ENCODE data around the gene PAX7. TPM values are rescaled to one million over a fixed set of nuclear protein-coding genes. Genes with fewer than 3 reads are reported as not detected.

Gene PAX7
- total RNA-seq, 1 donor from 2014 or later: not detected

DNA sequence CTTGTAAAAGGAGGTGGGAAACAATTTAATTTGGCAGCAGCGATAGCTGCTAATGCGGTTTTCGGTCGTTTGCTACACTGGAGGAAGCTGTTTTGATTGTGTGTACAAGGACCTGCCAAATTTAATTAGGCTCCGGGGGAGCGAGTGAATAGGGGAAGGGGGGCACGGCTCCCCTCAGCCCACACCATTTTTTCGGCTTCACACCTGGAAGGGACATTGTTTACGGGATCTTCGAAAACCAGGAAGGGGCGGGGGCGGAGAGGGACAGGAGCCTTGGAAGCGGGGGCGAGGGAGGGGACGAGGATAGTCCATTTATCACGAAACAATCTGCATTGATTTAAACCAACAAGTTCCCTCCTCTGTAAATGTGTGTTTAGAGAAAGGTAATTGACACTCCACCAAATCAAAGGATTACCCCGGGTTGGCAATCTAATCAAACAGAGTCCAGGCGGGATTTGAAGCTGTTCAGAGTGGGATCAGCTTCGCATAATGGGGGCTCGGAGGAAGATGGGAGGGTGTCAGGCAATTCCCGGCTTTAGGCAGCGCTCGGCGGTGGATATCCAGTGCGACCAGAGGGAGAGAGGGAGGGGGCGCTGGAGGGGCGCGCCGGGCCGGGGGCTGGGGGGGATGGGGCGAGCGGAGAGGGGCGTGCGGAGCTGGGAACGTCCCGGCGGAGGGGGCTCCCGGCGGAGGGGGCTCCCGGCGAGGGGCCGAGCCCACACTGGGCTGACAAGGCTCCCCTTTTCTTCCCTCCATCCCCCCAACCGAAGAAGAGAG is 9.8 kb downstream of the PAX7 start:
- ATAC-seq (no peak), DNase-seq (ENCODE audit: low spot score) (no peak)

DNA sequence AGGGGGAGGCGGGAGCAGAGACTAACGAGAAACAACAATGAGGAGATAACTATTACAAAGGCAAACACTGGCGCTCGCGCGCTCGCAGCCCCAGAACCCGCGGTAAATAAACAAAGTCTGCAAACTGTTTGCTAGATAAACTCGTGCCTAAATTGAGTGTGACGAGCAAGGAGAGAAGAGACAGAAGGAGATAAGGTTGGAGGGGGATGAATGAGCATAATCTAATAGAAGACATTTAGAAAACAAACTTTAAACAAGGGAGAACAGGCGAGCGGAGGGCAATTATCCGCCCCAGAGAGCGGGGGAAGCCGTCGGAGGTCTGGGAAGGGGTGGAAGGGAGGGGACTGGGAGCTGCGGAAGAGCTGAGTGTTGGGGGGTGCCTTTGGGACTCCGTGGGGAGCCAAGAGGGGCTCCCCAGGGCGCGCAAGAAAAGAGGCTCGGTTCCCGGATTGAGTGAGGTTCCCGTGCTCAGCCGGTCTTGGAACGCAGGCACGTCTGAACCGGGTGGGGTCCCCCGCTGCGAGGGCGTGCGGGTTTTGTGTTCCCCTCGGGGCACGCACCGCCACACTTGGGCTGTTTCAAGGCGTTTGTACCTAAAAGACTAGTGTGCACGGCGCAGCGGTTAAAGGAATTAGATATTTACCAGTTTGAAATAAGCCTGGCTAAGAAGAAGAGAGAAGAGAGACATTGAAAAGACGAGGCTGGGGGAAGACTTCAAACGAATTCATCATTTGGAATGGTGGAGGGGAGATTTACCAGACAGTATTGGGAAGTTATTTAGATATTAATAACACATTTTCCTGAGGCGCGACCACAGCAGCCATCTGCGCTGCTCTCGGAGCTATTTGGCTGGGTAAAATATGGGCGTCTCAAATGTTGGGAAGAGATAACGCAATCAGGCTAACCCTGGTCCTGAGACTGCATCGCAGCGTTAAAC is 10.6 kb downstream of the PAX7 start:
- ATAC-seq (no peak), DNase-seq (ENCODE audit: low spot score) (no peak)

DNA sequence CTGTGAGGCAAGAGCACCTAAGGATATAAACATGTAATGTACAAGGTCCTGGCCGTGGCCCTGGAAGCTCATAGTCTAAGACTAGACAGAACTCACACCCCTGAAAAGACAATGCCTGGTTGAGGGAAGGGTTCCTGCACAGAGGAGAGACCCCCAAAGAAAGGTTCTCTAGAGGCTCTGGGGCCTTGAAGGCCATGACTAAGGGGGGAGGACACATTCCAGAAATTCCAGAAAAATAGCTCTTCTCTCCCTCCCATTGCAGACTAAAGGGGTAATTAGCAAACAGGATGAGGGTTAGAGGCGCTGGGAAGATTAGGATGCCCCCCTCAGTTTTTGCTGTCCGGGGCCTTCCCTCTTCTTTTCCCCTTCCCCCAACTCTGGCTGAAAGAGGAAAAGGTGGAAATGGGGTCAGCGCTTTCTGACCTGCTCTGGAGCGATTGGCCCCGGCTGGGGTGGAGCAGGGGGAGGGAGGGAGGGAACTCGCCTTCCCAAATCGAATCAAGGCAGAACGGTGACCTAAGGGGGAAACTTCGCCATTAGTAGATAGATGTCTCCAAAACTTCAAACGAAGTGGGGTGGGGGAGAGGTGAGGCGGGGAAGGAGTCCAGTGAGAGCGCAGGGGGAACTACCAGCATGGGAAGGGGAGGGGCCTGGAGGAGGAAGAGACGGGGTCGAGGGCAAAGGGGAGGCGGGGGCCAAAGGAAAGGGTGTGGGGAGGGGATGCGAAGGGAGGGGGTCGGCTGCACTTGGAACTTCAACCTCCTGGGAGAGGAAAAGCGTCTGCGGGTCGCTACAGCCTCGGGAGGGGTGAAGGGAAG is 11.8 kb downstream of the PAX7 start:
- DNase-seq (ENCODE audit: low spot score) (no peak), ATAC-seq (no peak)

DNA sequence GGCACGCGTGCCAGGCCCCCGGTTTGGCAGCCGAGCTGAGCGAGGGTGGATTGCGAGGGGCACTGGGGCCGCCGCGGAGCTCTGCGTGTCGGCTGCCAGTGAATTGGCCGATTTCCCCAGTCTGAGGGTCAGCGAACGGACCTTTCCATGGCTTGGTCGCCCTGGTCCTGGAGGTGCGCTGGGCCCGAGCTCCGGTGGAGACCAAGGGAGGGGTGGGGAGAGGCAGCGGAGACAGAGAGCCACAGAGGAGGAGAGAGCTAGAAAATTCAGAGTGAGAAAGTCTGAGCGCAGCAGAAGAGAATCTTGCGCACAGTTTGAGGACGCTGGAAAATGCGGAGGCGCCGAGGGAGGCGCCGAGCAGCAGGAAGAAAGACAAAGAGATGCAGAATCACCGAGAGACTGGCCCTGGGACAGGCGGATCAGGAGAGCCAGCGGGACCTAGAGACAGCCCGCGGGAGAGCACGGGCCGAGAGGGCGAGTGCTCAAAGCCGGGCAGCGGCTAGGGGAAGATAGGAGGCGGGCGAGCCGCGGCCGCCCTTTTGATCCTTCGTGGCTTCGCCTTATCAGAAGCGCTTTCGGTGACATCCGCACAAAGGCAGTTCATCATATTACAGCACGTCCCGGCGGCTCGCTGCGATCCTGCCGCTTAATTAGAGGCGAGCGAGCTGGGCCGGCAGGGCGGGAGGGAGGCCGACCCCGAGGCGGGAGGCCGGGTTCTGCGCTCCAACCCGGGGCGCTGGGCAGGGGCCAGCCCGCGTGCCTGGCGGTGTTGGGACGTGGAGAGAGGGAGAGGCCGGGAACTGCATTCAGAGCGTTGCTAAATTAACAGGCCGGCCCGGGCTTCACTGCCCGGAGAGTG is 12.7 kb downstream of the PAX7 start:
- DNase-seq (ENCODE audit: low spot score) (no peak), ATAC-seq (peak; percentile 40)

DNA sequence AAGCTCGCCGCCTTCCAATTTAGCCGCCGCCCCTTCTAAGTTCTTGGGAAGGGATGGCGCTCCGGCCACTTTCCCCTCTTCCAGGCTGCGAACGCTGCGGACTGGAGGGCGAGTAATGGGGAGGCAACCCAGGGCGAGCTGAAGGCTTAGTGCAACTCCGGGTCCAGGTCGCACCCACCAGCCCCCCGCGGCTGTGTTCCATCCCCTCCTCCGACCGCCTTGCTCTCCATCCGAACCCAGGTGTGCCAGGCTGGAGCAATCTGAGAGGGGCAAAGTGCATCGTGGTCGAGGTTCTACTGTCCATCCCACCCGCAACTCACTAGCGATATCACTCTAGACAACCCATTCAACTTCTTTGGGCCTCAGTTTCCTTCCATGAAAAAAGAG is 13.4 kb downstream of the PAX7 start:
- DNase-seq (ENCODE audit: low spot score) (no peak), ATAC-seq (no peak)

DNA sequence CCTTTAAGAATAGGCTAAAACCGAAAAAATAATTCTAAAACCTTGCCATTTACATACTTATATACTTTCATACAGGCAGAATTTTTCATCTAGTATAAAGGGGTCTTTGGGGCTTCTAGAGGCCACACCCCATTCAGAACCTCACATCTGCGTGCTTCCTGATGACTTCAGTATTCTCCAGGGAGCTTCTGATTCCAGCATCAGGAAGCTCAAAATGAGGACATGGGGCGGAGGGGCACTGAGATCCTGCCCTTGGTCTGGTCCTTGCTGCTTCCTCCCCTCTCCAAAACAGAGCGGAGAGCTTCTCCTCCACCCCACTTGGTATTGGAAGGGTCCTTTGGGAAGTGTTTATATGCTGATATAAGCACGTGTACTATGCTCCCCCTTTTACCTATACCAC is 13.8 kb downstream of the PAX7 start:
- ATAC-seq (no peak), DNase-seq (ENCODE audit: low spot score) (no peak)

DNA sequence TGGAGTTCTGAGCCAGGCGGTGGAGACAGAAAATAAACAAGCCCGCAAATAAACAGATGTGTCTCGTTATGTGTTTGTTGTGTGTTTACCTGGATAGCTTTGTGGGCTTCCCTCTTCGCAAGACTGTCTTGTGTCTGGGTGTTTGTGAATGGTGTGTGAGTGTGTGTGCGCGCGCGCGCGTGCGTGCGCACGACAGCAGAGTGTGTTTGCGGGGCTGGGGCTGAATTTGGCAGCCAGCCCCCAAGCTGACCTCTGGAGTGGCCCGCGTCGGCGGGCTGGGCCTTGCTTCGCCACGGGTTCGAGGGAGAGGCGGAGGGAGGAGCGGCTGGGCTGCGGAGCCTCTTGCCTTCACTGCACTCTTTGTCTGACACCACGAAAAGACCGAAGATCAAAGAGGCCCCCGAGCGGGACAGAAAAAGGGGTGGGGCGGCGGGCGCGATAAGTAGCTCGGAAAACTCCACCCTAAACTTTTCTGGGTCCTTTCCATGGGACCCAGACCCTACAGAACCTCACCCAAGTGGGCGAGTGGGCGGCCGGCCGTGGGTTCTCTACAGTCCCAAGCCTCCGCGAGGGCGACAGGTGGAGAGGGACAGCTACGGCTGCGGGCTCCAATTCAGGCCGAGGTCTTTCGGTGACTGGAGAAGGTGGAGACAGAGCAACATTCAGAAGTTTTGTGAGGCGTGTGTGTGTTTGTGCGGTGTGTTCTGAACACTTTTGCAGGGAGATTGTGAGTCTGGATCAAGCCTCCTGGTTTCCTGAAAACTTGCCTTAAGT is 14.5 kb downstream of the PAX7 start:
- no peak for DNase-seq (ENCODE audit: low spot score)

DNA sequence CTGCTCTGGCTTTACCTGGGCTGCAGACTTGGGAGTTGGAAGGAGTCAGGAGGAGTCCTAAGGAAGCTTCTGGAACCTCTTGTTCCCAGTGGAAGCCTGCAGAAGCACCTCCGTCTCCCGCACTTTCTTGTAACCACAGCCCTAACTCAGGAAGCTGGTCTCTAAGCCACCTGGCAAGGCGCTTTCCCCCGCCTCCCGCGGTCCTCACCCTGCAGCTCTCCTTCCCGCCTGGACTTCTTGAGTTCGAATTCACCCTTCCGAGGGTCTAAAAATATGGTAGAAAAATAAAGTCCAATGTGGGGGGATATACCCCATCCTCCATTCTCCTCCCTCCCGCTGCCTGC is 15.1 kb downstream of the PAX7 start:
- DNase-seq (ENCODE audit: low spot score) (no peak), ATAC-seq (no peak)

More for the DNA sequence above, 14.5 kb downstream of the PAX7 start:
- ATAC-seq: no peak

DNA sequence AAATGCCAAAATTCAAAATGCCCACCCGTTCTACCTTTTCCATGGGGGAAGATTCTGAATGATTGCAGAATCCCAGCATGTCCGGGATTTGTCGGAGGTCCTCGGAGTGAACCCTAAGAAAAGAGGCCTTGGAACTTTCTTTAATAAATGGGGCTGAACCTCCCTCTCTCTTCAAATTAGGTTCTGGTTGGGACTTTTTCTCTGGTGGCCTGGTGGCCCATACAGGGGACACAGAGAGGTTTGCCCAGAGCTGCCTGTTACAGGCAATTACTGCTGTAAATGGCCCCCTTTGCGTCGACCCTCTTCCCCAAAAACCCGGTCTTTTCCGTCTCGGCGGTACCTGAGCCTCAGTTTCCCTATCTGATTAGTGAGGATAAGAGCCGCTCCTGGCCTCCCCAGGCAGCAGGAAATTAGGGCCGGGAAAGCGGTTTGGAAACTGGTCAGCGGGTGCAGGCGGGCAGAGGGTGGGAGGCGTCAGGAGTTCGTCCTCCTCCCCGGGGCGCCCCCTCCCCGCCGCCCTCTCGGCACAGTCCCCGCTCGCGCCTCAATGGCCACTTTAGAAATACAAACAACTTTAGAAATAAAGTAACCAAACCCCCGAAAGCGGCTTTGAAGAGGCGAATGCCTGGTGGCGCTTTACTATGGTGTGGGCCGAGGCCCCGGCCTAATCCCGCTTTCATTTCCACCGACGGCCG is 15.6 kb downstream of the PAX7 start:
- ATAC-seq: no peak
- DNase-seq (ENCODE audit: low spot score): no peak

DNA sequence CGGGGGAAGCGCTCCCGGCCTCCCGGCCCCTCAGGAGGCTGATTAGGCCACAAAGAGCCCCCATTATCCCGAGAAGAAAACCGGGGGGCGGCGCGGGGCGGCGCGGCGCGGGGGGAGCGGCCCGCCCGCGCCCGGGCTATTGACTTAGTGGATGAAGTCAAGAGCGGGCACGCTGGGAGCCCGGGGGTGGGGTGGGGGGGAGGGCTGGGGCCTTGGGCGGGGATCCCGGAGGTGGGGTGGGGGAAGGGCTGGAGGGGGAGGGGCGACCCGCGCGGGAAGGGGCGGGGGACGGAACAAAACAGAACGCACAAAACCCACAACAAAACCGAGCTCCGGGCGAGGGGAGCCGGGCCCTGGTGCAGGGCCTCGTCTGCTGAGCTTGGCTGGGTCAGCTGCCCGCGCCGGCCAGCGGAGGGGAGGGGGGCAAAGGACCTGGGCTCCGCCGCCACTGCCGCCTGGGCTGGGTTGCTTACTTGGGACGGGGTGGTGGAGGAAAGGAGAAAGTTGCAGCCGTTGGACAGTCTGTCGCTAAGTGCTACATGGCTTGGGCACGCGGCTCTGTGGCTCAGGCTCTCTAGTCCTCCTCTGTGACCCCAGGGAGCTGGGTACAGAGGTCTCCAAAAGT is 16.3 kb downstream of the PAX7 start:
- no peak for DNase-seq (ENCODE audit: low spot score)
- peak; percentile 19 for ATAC-seq

DNA sequence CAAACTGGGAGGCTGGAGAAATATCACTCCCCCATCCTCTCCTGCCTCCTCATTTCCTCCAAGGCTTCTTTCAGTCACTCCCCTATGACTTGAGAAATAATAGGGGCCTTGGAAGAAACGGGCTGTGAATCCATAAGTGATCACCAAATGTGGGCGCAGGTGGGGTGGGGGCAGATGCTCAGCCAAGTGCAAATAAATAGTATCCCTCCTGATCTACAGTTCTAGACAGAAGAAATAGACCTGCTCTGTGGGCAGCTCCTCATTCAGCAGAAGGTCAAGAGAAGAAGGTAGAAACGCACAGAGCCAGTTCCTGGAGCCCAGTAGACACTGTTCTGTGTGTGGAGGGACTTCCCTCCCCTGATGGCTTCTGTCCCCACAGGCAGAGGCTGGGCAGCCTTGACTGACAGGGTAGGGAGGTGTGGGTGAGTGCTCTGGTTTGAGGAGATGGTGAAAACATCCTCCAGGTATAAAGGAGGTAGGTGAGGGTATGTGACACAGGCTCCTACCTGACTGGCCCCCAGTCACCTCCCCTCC is 17.1 kb downstream of the PAX7 start:
- no peak for ATAC-seq
- DNase-seq (ENCODE audit: low spot score): no peak

DNA sequence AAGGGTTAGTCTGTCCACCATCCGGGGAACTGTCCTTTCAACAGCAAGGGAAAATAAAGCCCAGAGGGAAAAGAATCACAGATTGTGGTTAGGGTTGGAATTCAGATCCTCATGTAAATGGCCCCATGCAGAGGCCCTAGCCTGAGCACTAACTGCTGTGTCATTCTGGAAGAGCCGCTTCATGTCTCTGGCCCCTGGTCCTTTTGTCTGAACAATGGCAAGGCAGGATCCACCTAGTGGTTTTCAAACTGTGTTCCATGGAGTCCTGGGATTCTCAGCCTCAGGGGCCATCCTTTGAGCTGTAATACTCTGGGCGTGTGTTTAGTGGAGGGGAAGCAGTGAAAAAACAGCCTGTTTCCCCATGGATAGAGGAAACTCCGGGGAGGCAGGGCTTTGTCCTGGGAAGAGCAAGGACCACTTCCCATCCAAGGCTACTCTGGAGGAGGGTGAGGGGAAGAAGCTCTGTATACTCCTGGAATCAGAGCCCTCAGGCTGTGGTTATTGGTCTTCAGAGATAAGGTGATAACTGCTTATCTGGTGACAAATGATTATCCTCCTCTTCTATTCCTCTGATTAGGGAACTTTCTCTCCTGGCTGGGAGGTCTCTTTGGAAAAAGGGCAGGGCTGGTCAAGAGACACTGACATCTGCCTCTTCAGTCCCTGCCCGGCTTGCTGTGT is 19.2 kb downstream of the PAX7 start:
- ATAC-seq (no peak), DNase-seq (ENCODE audit: low spot score) (no peak)

DNA sequence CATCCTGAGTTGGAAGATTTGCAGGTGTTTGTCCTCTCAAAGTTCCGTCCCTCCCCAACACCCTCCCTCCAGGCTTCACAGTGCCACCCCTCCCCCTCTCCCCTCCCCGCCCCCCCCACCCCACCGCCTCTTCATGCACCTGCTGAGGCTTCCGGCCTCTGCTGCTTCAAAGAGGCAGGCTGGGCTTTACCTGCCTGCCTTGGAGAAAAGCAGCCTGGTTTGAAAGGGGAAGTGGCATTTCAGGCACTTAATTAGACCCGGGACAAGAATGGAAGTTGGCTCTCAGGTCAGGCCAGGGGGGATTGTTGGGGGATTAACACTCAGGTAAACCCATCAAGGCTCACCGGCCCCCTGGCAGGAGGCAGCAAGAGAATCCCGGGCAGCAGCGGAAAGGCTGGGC is 21.1 kb downstream of the PAX7 start:
- no peak for DNase-seq (ENCODE audit: low spot score)
- ATAC-seq: no peak

DNA sequence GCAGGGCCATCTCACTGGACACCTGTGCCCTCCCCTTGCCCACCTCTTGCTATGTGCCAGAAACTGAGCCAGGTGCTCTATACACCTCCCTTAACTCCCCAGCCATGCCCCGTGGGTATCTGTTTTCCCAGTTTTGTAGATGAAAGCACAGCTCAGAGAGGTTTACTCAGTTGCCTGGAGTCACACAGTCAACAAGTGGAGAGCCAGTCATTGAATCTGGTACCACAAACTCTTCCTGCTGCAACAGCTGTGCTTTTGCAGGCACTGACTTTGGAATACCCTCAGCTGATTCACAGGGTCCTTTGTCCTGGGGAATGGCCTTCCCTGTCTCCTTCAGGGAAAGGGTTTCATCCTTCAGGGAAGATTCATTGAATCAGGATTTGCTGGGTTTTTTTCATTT is 22.1 kb downstream of the PAX7 start:
- ATAC-seq (no peak), DNase-seq (ENCODE audit: low spot score) (no peak)

DNA sequence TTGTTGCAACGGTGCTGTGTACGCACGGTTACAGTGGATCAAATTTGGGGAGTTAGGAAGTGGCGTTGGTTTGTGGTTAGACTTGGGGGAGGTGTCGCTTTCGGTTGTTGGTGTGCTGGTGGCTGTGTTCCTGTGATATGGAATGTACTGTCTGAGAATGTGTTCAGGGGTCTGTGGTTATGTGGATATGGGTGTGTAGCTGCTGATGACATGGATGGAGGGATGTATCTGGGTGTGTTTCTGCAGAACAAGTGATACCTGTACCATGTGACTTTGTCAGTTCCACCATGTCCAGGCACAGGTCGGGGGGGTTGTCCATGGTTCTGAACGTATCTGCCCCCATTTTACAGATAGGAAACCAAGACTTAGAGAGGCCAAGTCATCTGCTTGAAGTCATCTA is 22.7 kb downstream of the PAX7 start:
- ATAC-seq: no peak
- DNase-seq (ENCODE audit: low spot score): no peak

DNA sequence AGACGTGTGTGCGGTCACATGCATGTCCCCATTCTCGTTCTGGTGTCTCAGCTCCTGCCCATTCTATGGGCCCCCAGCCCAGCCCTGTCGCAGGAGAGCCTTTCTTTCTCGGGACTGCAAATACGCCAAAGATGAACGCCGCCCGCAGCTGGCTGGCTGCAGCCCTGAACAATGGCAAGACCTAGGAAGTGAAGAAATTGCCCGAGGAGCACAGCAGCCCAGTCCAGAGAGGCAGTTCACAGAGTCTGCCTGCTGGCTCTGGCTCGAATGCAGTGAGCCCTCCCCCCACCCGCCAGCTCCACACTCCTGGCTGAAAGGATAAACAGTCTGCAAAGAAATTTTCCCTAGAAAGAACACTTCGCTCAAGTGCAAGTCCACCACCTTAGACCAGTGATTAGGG is 23.3 kb downstream of the PAX7 start:
- no peak for ATAC-seq
- no peak for DNase-seq (ENCODE audit: low spot score)

DNA sequence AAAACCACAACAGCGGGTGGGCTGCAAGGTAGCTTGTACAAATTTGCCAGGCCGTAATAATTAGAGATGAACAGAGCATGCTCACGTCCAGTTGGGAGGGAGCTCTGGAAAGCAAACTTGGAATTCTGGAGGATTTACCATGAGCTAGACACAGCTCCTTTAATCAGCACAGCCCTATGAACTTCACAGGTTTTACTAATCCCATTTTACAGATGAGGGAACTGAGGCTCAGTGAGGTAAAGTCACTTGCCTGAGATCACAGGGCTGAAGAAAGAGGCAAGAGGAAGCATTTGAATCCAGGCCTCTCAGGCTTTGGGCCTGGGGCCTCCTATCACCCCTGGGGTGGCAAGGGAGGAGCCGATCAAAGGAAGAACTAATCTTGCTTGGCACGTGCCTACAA is 24.0 kb downstream of the PAX7 start:
- DNase-seq (ENCODE audit: low spot score) (no peak), ATAC-seq (no peak)

All from left lobe of liver (tissue), 2 donors.